Liver (tissue), 9 donors: ENCODE measurements around the gene GPRC5A. TPM values are rescaled to one million over a fixed set of nuclear protein-coding genes. Genes with fewer than 3 reads are reported as not detected.

Experiments
- DNase-seq: peaks from one replicate; pipeline ENCODE4 v3.0.0-alpha.2; 2017; ENCODE audit warnings: low spot score
- H3K27ac ChIP-seq, 2 donors: one replicate each; pipeline ENCODE4 v1.7.0; 2013; ENCODE audit warnings: inconsistent platforms in 2 of 2, low read length in 2 of 2, control low read depth in 1 of 2, low read depth in 1 of 2, mild to moderate bottlenecking in 1 of 2
- H3K27me3 ChIP-seq, 4 donors: one replicate each; pipeline versions ENCODE4 v1.6.1 to v1.7.0; 2013; ENCODE audit warnings: low read length in 3 of 4, inconsistent platforms in 1 of 4, mild to moderate bottlenecking in 1 of 4, moderate library complexity in 1 of 4; ENCODE audit not compliant: control insufficient read depth in 4 of 4, insufficient read depth in 4 of 4
- H3K36me3 ChIP-seq, 4 donors: one replicate each; pipeline versions ENCODE4 v1.6.1 to v1.7.0; 2013; ENCODE audit warnings: low read length in 3 of 4, mild to moderate bottlenecking in 3 of 4, low read depth in 1 of 4, moderate library complexity in 1 of 4; ENCODE audit not compliant: control insufficient read depth in 4 of 4, insufficient read depth in 3 of 4
- H3K4me1 ChIP-seq, 4 donors: one replicate each; pipeline versions ENCODE4 v1.6.1 to v1.7.0; 2013; ENCODE audit warnings: low read length in 3 of 4, mild to moderate bottlenecking in 3 of 4, moderate library complexity in 1 of 4; ENCODE audit not compliant: control insufficient read depth in 4 of 4, insufficient read depth in 4 of 4
- H3K4me3 ChIP-seq, 3 donors: one replicate each; pipeline versions ENCODE4 v1.6.1 to v1.7.0; 2013; ENCODE audit warnings: low read length in 3 of 3, control low read depth in 1 of 3, low read depth in 1 of 3, mild to moderate bottlenecking in 1 of 3
- H3K9ac ChIP-seq, 2 donors: one replicate each; pipeline ENCODE4 v1.7.0; 2013; ENCODE audit warnings: low read length in 2 of 2, mild to moderate bottlenecking in 2 of 2, moderate library complexity in 2 of 2, control low read depth in 1 of 2, low read depth in 1 of 2
- H3K9me3 ChIP-seq, 4 donors: one replicate each; pipeline versions ENCODE4 v1.6.1 to v1.7.0; 2013; ENCODE audit warnings: low read length in 3 of 4; ENCODE audit not compliant: control insufficient read depth in 4 of 4
- EGR1 ChIP-seq, 2 donors: IDR thresholded peaks; 2 replicates each; pipeline ENCODE4 v1.6.1; 2016 to 2018; ENCODE audit warnings: antibody characterized with exemption in 2 of 2, low read depth in 2 of 2
- FOXA1 ChIP-seq: IDR thresholded peaks from 2 replicates; pipeline ENCODE4 v1.6.1; 2016; ENCODE audit warnings: antibody characterized with exemption
- FOXA2 ChIP-seq: IDR thresholded peaks from 2 replicates; pipeline ENCODE4 v1.6.1; 2016; ENCODE audit warnings: antibody characterized with exemption
- GABPA ChIP-seq, 2 donors: IDR thresholded peaks in 1 of 2; conservative IDR thresholded peaks in 1 of 2; 2 replicates each; pipeline ENCODE4 v1.6.1; 2016; ENCODE audit warnings: antibody characterized with exemption in 2 of 2, mild to moderate bottlenecking in 1 of 2, moderate library complexity in 1 of 2
- HNF4A ChIP-seq, 2 donors: conservative IDR thresholded peaks; 2 replicates each; pipeline ENCODE4 v1.6.1; 2016; ENCODE audit warnings: antibody characterized with exemption in 2 of 2, mild to moderate bottlenecking in 2 of 2
- JUND ChIP-seq, 2 donors: IDR thresholded peaks; 2 replicates each; pipeline ENCODE4 v1.6.1; 2016; ENCODE audit warnings: antibody characterized with exemption in 2 of 2
- MAX ChIP-seq: IDR thresholded peaks from 2 replicates; pipeline ENCODE4 v1.6.1; 2016; ENCODE audit warnings: antibody characterized with exemption
- NR2F2 ChIP-seq: IDR thresholded peaks from 2 replicates; pipeline ENCODE4 v1.6.1; 2016; ENCODE audit warnings: antibody characterized with exemption
- REST ChIP-seq: IDR thresholded peaks from 2 replicates; pipeline ENCODE4 v1.6.1; 2016; ENCODE audit warnings: antibody characterized with exemption, mild to moderate bottlenecking
- RXRA ChIP-seq, 2 donors: IDR thresholded peaks; 2 replicates each; pipeline ENCODE4 v1.6.1; 2017 to 2018; ENCODE audit warnings: antibody characterized with exemption in 2 of 2, mild to moderate bottlenecking in 1 of 2
- SP1 ChIP-seq: IDR thresholded peaks from 2 replicates; pipeline ENCODE4 v1.6.1; 2018; ENCODE audit warnings: antibody characterized with exemption, mild to moderate bottlenecking
- TAF1 ChIP-seq: conservative IDR thresholded peaks from 2 replicates; pipeline ENCODE4 v1.6.1; 2016; ENCODE audit warnings: antibody characterized with exemption, mild to moderate bottlenecking
- YY1 ChIP-seq: IDR thresholded peaks from 2 replicates; pipeline ENCODE4 v1.6.1; 2016; ENCODE audit warnings: antibody characterized with exemption, mild to moderate bottlenecking
- ZBTB33 ChIP-seq: IDR thresholded peaks from 2 replicates; pipeline ENCODE4 v1.6.1; 2016; ENCODE audit warnings: antibody characterized with exemption
- WGBS: extraction: QIAGEN DNeasy Blood & Tissue Kit; methylation state at CpG from one replicate; pipeline ENCODE4 v1.1.7; 2013; 5-methylcytosine and 5-hydroxymethylcytosine counted together
- polyA plus RNA-seq, 2 donors: library from polyadenylated mRNA; stranded (reverse) in 1 of 2; unstranded in 1 of 2; fragments of 200-250 nt in 1 of 2; fragments of >200 nt in 1 of 2; fragmentation: Nextera tagmentation in 1 of 2; extraction: Ambion mirVana in 1 of 2; gene quantifications; one replicate each; pipeline versions ENCODE4 v1.2.1 to v1.2.3, GENCODE V29; 2013 to 2015
- total RNA-seq, 2 donors: library from RNA; depleted of rRNA; stranded (reverse); fragments of >200 nt; gene quantifications; one replicate each; pipeline ENCODE4 v1.2.3, GENCODE V29; 2014
- TF ChIP-seq, protein P1 (sequence below): IDR thresholded peaks from 2 replicates; pipeline ENCODE4 v1.6.1; 2016; ENCODE audit warnings: antibody characterized with exemption
- donor health status: healthy.
- donor health status: healthy.
- donor health status: healthy.
- donor health status: healthy.
- donor health status: healthy.

GPRC5A gene
- total and polyA plus RNA-seq, 4 donors: 0.09 to 0.17 (median 0.16) TPM; not detected in 1

DNA sequence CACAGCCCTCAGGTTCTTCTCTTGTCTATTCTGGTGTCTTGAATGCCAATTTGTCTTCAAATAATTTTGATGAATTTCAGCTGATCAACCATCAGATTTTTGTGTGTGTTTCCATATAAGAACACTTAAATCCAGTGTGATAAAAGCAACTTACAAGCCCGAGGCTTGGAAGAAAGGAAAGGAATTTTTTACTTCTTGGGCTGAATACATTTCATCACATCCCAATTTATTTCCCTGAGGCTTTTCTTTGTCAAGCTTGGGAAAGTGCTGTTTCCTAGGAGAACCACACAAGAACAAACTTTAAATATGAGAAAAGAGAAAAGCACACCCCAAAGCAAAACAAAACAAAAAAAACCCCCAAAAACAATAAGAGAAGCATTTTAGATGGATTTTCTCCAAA is 34.0 kb downstream of the GPRC5A start (continued):
- TF ChIP-seq REST (no peak), MAX (no peak), HNF4A (conservative IDR thresholded peaks at IDR 0.05) (no peak), FOXA1 (no peak)

DNA sequence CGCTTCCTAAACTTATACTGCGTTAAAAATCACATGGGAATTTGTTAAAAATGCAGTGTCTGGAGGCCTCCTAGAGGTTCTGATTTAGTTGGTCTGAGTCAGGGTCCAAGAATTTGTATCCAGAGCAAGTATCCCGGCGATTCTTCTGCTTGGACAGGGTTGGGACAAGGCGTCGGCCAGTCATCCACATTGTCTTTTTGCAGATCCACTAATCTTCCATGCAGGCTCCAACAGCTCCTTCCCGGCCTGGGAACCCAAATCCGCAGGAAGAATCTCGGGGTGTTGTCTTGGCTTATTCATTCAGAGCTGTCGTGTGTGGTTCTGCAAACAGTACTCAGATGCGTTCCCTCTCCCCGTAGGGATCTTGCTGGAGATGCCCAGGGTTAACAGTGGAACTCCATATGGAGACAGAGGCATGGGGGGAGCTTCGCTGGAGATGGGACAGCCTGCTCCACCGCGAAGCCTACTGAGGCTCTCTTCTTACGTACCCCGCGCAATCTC is 35.3 kb downstream of the GPRC5A start:
- Histone ChIP-seq H3K27me3 (no peaks in the 10 kb centered on the region), H3K9me3 (no peaks in the 10 kb centered on the region), H3K9ac (no peak overlapping the region), H3K27ac (no peak overlapping the region), H3K4me3 (no peak overlapping the region), H3K4me1 (no peaks in the 10 kb centered on the region), H3K36me3 (no peaks in the 10 kb centered on the region)
- TF ChIP-seq SP1 (no peak), TAF1 (no peak)
- DNase-seq: no peak
- 88% methylated on average over 18 of the region's 18 CpGs for WGBS

DNA sequence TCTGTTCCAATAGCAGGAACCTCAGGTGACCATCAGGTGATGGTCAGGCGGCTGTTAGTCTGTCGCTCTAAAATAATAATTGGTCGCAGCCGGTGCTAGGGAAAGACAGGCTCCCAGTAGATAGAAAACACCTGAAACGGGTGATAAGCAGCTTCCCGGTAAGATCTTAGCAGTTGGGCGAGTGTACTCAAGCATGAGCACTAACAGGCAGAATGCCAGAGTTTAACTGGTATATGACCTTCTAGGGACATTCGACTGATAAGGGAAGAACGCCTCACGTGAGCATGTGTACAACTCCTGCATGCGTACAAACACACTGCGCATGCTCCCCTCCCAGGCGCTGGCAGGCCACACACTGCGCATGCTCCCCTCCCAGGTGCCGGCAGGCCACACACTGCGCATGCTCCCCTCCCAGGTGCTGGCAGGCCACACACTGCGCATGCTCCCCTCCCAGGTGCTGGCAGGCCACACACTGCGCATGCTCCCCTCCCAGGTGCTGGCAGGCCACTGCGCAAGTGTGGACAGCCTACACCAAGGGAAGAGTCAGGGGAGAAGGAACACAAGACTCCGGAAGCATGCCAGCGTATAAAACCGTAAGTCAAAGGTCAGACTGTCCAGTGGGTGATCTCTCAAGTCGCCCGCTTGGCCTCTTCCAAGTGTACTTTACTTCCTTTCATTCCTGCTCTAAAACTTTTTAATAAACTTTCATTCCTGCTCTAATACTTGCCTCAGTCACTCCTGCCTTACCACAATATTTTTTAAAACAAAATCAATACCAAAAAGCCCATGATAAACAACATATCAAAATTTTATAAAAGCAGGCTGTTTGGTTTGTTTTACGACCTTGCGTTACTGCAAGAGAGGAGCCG is 36.1 kb downstream of the GPRC5A start:
- WGBS: 27% methylated on average over 27 of the region's 27 CpGs
- peak; percentile 35 to 44 for TF ChIP-seq RXRA (IDR thresholded peaks at IDR 0.05)
- TF ChIP-seq SP1: peak; percentile 23
- peak; percentile 4 for TF ChIP-seq FOXA1
- peak; percentile 91 for TF ChIP-seq TAF1
- TF ChIP-seq ZBTB33: peak; percentile 89
- TF ChIP-seq YY1: peak; percentile 44
- TF ChIP-seq REST: peak; percentile 85
- no peak for TF ChIP-seq JUND (IDR thresholded peaks at IDR 0.05)
- TF ChIP-seq MAX: peak; percentile 72
- TF ChIP-seq GABPA (IDR thresholded peaks at IDR 0.05 in 1 of 2, conservative IDR thresholded peaks at IDR 0.05 in 1 of 2): no peak
- peak; percentile 45 for TF ChIP-seq FOXA2
- TF ChIP-seq EGR1 (IDR thresholded peaks at IDR 0.05; ENCODE audit: low read depth in 2 of 2): no peak
- TF ChIP-seq, protein P1, sequence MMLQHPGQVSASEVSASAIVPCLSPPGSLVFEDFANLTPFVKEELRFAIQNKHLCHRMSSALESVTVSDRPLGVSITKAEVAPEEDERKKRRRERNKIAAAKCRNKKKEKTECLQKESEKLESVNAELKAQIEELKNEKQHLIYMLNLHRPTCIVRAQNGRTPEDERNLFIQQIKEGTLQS: no peak
- peak; percentile 81 for TF ChIP-seq NR2F2
- TF ChIP-seq HNF4A (conservative IDR thresholded peaks at IDR 0.05): peak; percentile 52 to 57
- DNase-seq: peak; percentile 86
- H3K4me1 ChIP-seq: no peaks in the 10 kb centered on the region
- H3K4me3 ChIP-seq: peak overlapping the region; percentile 35 to 49 (median 43)
- H3K27ac ChIP-seq: peak overlapping the region; percentile 30 to 60
- no peaks in the 10 kb centered on the region for H3K27me3 ChIP-seq
- no peaks in the 10 kb centered on the region for H3K9me3 ChIP-seq
- H3K36me3 ChIP-seq: no peaks in the 10 kb centered on the region
- H3K9ac ChIP-seq: peak overlapping the region; percentile 2 to 78
